HG03342 (cell line): ENCODE results near the gene CAPN5.

Experiments
- ATAC-seq: cut with Tn5 transposase; IDR thresholded peaks from one replicate; pipeline ENCODE4 v1.9.1; 2021; ENCODE audit warnings: mild to moderate bottlenecking, moderate library complexity; ENCODE audit not compliant: unreplicated experiment

Gene CAPN5

GRCh38 chr11:77063861-77064260 is 2.9 kb upstream of the CAPN5 start:
- no peak for ATAC-seq

GRCh38 chr11:77064648-77065217 is 2.0 kb upstream of the CAPN5 start:
- ATAC-seq: no peak

- no peak for ATAC-seq
These were observed 918 bp upstream of the CAPN5 start for GRCh38 chr11:77065878-77066228.

- ATAC-seq: no peak
These were observed 1.2 kb downstream of the CAPN5 start for GRCh38 chr11:77067861-77068443.

GRCh38 chr11:77068457-77069335 is 1.9 kb downstream of the CAPN5 start:
- no peak for ATAC-seq

- no peak for ATAC-seq
These were observed 2.7 kb downstream of the CAPN5 start for GRCh38 chr11:77069336-77069968.

GRCh38 chr11:77069969-77070582 is 3.3 kb downstream of the CAPN5 start:
- no peak for ATAC-seq

- ATAC-seq: no peak
These were observed 4.3 kb downstream of the CAPN5 start for GRCh38 chr11:77071077-77071476.

GRCh38 chr11:77071671-77072605 is 5.2 kb downstream of the CAPN5 start:
- ATAC-seq: no peak

GRCh38 chr11:77072851-77073327 is 6.1 kb downstream of the CAPN5 start:
- ATAC-seq: no peak

- ATAC-seq: no peak
These were observed 6.7 kb downstream of the CAPN5 start for GRCh38 chr11:77073328-77074001.

GRCh38 chr11:77074205-77074604 is 7.4 kb downstream of the CAPN5 start:
- no peak for ATAC-seq

- no peak for ATAC-seq
These were observed 8.0 kb downstream of the CAPN5 start for GRCh38 chr11:77074626-77075221.

GRCh38 chr11:77075425-77075905 is 8.7 kb downstream of the CAPN5 start:
- no peak for ATAC-seq

- ATAC-seq: no peak
These were observed 12.9 kb downstream of the CAPN5 start for GRCh38 chr11:77079666-77080065.

GRCh38 chr11:77080643-77081210 is 14.0 kb downstream of the CAPN5 start:
- ATAC-seq: no peak

GRCh38 chr11:77081381-77081851 is 14.6 kb downstream of the CAPN5 start:
- ATAC-seq: no peak
